GM12878 (cell line): ENCODE measurements around the gene PAPOLA. TPM values are rescaled to one million over a fixed set of nuclear protein-coding genes. Genes with fewer than 3 reads are reported as not detected.

ENCODE experiments used
- ATAC-seq: fragments of 200-7000 bp; cut with Tn5 transposase; 3 replicates; pipeline ENCODE4 v1.9.1; 2020; ENCODE audit warnings: mild to moderate bottlenecking, moderate library complexity
- BruUV-seq: library from RNA; stranded (reverse); fragments of 400-500 nt; replicated peaks from 2 replicates; lab custom pipeline; 2021; lab: Mats Ljungman, UMichigan
- CTCF ChIA-PET: fragments of 300-600 bp; sonication (Branson Sonifier 250); formaldehyde crosslinking; extraction: SDS; loops from one replicate; lab custom pipeline; 2021; ENCODE audit warnings: inconsistent platforms; lab: Yijun Ruan, JAX
- POLR2A ChIA-PET: fragments of 350-600 bp; formaldehyde crosslinking; extraction: SDS; loops from one replicate; lab custom pipeline; 2021; ENCODE audit warnings: inconsistent platforms; lab: Charles Lee
- RAD21 ChIA-PET: fragments of 300-600 bp; sonication (Branson Sonifier 250); formaldehyde crosslinking; loops from one replicate; lab custom pipeline; 2023; ENCODE audit warnings: antibody characterized with exemption; ENCODE audit not compliant: unreplicated experiment; lab: Charles Lee
- SMC1A ChIA-PET: fragments of 300-600 bp; sonication (Branson Sonifier 250); formaldehyde crosslinking; loops from one replicate; lab custom pipeline; 2023; ENCODE audit not compliant: unreplicated experiment, uncharacterized antibody; lab: Charles Lee
- DNase-seq: peaks from one replicate; pipeline ENCODE4 v3.0.0-alpha.2; 2011; ENCODE audit warnings: low read depth, low spot score
- FAIRE-seq: peaks from 3 replicates; lab custom pipeline; 2011; peaks lifted over from hg19 to GRCh38; lab: Jason Lieb, UNC
- H2AFZ ChIP-seq: 2 replicates; pipeline ENCODE4 v1.6.0; 2011; ENCODE audit warnings: low read depth, low read length, control low read depth; ENCODE audit not compliant: control insufficient read depth
- H3K27ac ChIP-seq: 2 replicates; pipeline ENCODE4 v1.5.1; 2011; ENCODE audit warnings: control low read depth; ENCODE audit not compliant: control insufficient read depth, insufficient read depth
- H3K27me3 ChIP-seq, 2 experiments: replicated peaks in 1 of 2; 2 replicates each; pipeline versions ENCODE4 v1.6.0 to v1.6.1; 2011; ENCODE audit warnings: low read length in 1 of 2; ENCODE audit not compliant: control insufficient read depth in 2 of 2, insufficient read depth in 2 of 2
- H3K36me3 ChIP-seq, 2 experiments: 2 replicates each; pipeline ENCODE4 v1.5.1; 2011; ENCODE audit warnings: low read length in 1 of 2; ENCODE audit not compliant: control insufficient read depth in 2 of 2, insufficient read depth in 2 of 2
- H3K4me1 ChIP-seq: 2 replicates; pipeline ENCODE4 v1.6.1; 2011; ENCODE audit warnings: mild to moderate bottlenecking, low read length, moderate library complexity, mixed read lengths; ENCODE audit not compliant: control insufficient read depth, insufficient read depth
- H3K4me2 ChIP-seq: 2 replicates; pipeline ENCODE4 v1.6.0; 2011; ENCODE audit warnings: control low read depth; ENCODE audit not compliant: control insufficient read depth, insufficient read depth
- H3K4me3 ChIP-seq: fragments of 200-600 bp; sonication (generic); 2 replicates; pipeline ENCODE4 v1.5.1; 2016
- H3K79me2 ChIP-seq: 2 replicates; pipeline ENCODE4 v1.6.0; 2011; ENCODE audit warnings: low read length; ENCODE audit not compliant: control insufficient read depth, insufficient read depth
- H3K9ac ChIP-seq: 2 replicates; pipeline ENCODE4 v1.8.0; 2011; ENCODE audit warnings: low read length, control low read depth, mixed read lengths; ENCODE audit not compliant: control insufficient read depth, insufficient read depth
- H3K9me3 ChIP-seq: replicated peaks from 3 replicates; pipeline ENCODE4 v1.5.1; 2011; ENCODE audit warnings: mild to moderate bottlenecking, low read length; ENCODE audit not compliant: control insufficient read depth, insufficient read depth
- H4K20me1 ChIP-seq: 2 replicates; pipeline ENCODE4 v1.6.0; 2011; ENCODE audit not compliant: control insufficient read depth, insufficient read depth
- BMI1 ChIP-seq: fragments of 450-650 bp; IDR thresholded peaks from 2 replicates; pipeline ENCODE4 v1.6.1; 2016; ENCODE audit warnings: mild to moderate bottlenecking, moderate library complexity, borderline replicate concordance
- CHD2 ChIP-seq: IDR thresholded peaks from 2 replicates; pipeline ENCODE4 v1.6.1; 2011; ENCODE audit warnings: low read depth, low read length, improper control_type of control experiment, borderline replicate concordance
- CHD4 ChIP-seq: fragments of 200-600 bp; sonication (generic); IDR thresholded peaks from 2 replicates; pipeline ENCODE4 v1.6.1; 2016; ENCODE audit warnings: mild to moderate bottlenecking
- FOXK2 ChIP-seq: fragments of 450-650 bp; IDR thresholded peaks from 2 replicates; pipeline ENCODE4 v1.6.1; 2017; ENCODE audit warnings: mild to moderate bottlenecking, moderate library complexity
- IKZF2 ChIP-seq, 2 experiments: fragments of 450-650 bp; IDR thresholded peaks; 2 replicates each; pipeline ENCODE4 v1.6.1; 2017; ENCODE audit warnings: mild to moderate bottlenecking in 2 of 2, moderate library complexity in 2 of 2
- REST ChIP-seq: IDR thresholded peaks from 2 replicates; pipeline ENCODE4 v1.6.1; 2012; ENCODE audit warnings: mild to moderate bottlenecking, low read depth, low read length
- SKIL ChIP-seq: fragments of 450-650 bp; IDR thresholded peaks from 2 replicates; pipeline ENCODE4 v1.6.1; 2017; ENCODE audit warnings: mild to moderate bottlenecking, low read depth, inconsistent platforms; ENCODE audit not compliant: poor library complexity, severe bottlenecking
- SMAD5 ChIP-seq: IDR thresholded peaks from 2 replicates; pipeline ENCODE4 v1.6.1; 2016; ENCODE audit warnings: antibody characterized with exemption, low read depth
- SP1 ChIP-seq: IDR thresholded peaks from one replicate; pipeline ENCODE4 v1.6.1; 2011; ENCODE audit warnings: low read depth, low read length
- ZBTB40 ChIP-seq: fragments of 450-650 bp; IDR thresholded peaks from 2 replicates; pipeline ENCODE4 v1.6.1; 2016; ENCODE audit warnings: mild to moderate bottlenecking, moderate library complexity, borderline replicate concordance
- ZNF622 ChIP-seq: fragments of 450-650 bp; IDR thresholded peaks from 2 replicates; pipeline ENCODE4 v1.6.1; 2017; ENCODE audit warnings: mild to moderate bottlenecking, inconsistent platforms
- ZSCAN29 ChIP-seq: fragments of 450-650 bp; IDR thresholded peaks from 2 replicates; pipeline ENCODE4 v1.6.1; 2017; ENCODE audit warnings: mild to moderate bottlenecking, moderate library complexity
- WGBS: methylation state at CpG from one replicate; pipeline ENCODE4 v1.1.6; 2016; ENCODE audit warnings: low lambda C conversion rate; ENCODE audit not compliant: insufficient replicate concordance, insufficient coverage; ENCODE audit errors: missing lambda C conversion rate; 5-methylcytosine and 5-hydroxymethylcytosine counted together
- in situ Hi-C: fragments of 300-500 bp; cut with MboI; formaldehyde crosslinking; loops from 9 replicates; pipeline ENCODE4 v1.14.3; 2018; ENCODE audit warnings: mixed read lengths
- intact Hi-C: fragments of 100-400 bp; cut with micrococcal nuclease; formaldehyde crosslinking; loops from one replicate; pipeline ENCODE4 v1.14.2; 2022; ENCODE audit not compliant: unreplicated experiment
- polyA plus RNA-seq, 11 experiments: library from polyadenylated mRNA; depleted of rRNA in 4 of 11; unstranded in 6 of 11; stranded (reverse) in 5 of 11; fragments of >200 nt; fragmentation: Nextera tagmentation in 4 of 11; fragmentation: Illumina TruSeq in 1 of 11; extraction: Ambion mirVana in 4 of 11; extraction: Trizol in 1 of 11; gene quantifications; 1 replicate in 1 of 11; 2 replicates in 10 of 11; pipeline versions ENCODE4 v1.2.1 to v1.2.3, GENCODE V29; 2011 to 2016; ENCODE audit warnings: inconsistent platforms in 2 of 11, missing spikeins in 2 of 11, low read depth in 1 of 11
- total RNA-seq, 4 experiments: library from RNA; depleted of rRNA in 3 of 4; stranded (reverse); fragments of >200 nt in 3 of 4; fragmentation: Illumina TruSeq in 1 of 4; extraction: Trizol in 1 of 4; gene quantifications; 2 replicates each; pipeline versions ENCODE4 v1.2.1 to v1.2.3, GENCODE V29; 2013 to 2021

The PAPOLA gene
- total and polyA plus RNA-seq, 10 of the 15 experiments (the other 5 are each of a cell fraction or from before 2014, with no cell fraction given) = 46.0 to 185 (median 114) TPM

DNA sequence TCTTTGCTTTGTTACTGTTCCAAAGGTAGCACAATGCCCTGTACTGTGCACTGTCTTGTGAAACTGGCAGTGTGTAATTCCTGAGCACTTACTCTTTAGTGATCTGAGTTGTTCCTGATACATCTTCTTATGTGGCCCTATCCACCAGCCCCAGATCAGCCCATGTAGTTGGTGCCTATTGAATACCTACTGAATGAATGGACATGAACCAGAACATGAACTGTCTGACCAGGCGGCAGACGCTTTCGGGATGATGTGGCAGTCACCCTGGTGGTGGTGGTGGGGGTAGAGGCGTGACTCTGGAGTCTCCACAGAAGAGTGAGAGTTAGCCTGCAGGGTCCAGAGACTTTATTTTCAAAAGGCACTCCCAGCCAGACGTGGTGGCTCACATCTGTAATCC is 46.6 kb upstream of the PAPOLA start (continued):
- no peak for TF ChIP-seq REST
- TF ChIP-seq ZNF622 = no peak
- no peak for TF ChIP-seq BMI1
- no peak for TF ChIP-seq CHD2
- TF ChIP-seq IKZF2 (IDR thresholded peaks at IDR 0.05) = no peak
- no peak for TF ChIP-seq CHD4

DNA sequence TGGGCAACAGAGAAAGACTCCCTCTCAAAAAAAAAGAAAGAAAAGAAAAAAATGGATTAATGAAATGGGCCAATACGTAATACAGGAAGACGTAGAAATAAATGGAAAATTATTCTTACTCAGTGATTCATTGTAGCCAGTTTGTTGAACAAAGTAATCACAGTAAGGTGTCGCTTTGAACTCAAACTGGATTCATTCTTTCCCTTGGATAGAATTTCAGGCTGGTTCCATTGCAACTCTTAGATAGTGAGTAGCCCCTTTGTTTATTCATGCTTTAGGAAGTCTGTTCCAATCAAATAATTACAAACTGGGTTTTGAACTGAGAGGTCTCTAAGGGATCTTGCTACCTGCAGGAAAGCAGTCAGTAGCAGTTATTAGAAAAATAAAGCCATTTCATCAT is 42.3 kb upstream of the PAPOLA start:
- no peak overlapping the region for H3K4me2 ChIP-seq
- ATAC-seq (no peak), DNase-seq (no peak), FAIRE-seq (no peak)
- H3K27ac ChIP-seq = no peak overlapping the region
- POLR2A ChIA-PET = no interaction called here
- CTCF ChIA-PET = interaction anchor here (1.0 kb wide), 1 partner anchor 28 kb away, joined by 3 read pairs; no protein-coding TSS in a partner anchor
- no peaks in the 10 kb centered on the region for H3K9me3 ChIP-seq
- TF ChIP-seq ZBTB40 (no peak), SP1 (no peak), SMAD5 (no peak), FOXK2 (no peak), ZSCAN29 (no peak), SKIL (no peak)
- RAD21 ChIA-PET = no interaction called here
- H3K79me2 ChIP-seq = no peaks in the 10 kb centered on the region
- WGBS = 86% methylated on average over 3 of the region's 3 CpGs
- no peaks in the 10 kb centered on the region for H4K20me1 ChIP-seq
- H3K9ac ChIP-seq = no peak overlapping the region
- H3K4me1 ChIP-seq = no peaks in the 10 kb centered on the region
- no peak overlapping the region for H2AFZ ChIP-seq
- no peaks in the 10 kb centered on the region; a peak in 1 of 4 replicates for H3K27me3 ChIP-seq
- H3K36me3 ChIP-seq = no peaks in the 10 kb centered on the region
- no TSS peak for BruUV-seq
- intact Hi-C loops (no loop called here), in situ Hi-C loops (no loop called here)
- SMC1A ChIA-PET = no interaction called here
- no peak overlapping the region for H3K4me3 ChIP-seq
